Measurements from ENCODE around the gene GPC5. TPM values are rescaled to one million over a fixed set of nuclear protein-coding genes. Genes with fewer than 3 reads are reported as not detected.

Gene GPC5
- total and polyA plus RNA-seq, 4 donors = 0.51 to 22.4 (median 2.0) TPM

DNA sequence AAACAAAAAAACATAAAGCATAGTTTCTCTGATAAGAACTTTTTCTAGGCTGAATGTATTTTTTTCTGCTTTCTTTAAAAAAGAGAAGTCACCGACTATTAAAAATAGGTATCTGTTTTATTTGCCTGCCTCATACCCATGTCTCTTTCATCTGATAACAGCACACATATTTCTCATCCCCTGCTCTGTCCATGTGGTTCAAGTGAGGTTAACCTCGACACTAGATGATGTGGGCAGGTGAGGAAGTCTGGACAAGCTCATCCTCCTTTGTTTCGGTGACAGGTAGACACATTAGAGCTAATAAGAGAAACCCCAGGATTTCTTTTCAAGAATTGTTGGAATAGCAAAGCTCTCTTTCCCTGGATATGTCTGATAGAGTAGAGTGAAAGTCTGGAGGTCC lies 222.7 kb downstream of the GPC5 start:
- H3K27ac ChIP-seq (ENCODE audit: low read depth in 1 of 2, low read length in 2 of 2) = no peak overlapping the region
- no peaks in the 10 kb centered on the region for H3K9me3 ChIP-seq (ENCODE audit: control insufficient read depth in 4 of 4, low read length in 3 of 4)
- DNase-seq (ENCODE audit: low spot score) = no peak
- H3K4me3 ChIP-seq (ENCODE audit: low read depth in 1 of 3, low read length in 3 of 3) = no peak overlapping the region
- WGBS = 88% methylated on average over 3 of the region's 3 CpGs
- H3K36me3 ChIP-seq (ENCODE audit: control insufficient read depth in 4 of 4, insufficient read depth in 3 of 4, low read depth in 1 of 4, low read length in 3 of 4) = no peaks in the 10 kb centered on the region
- TF ChIP-seq, protein P1, sequence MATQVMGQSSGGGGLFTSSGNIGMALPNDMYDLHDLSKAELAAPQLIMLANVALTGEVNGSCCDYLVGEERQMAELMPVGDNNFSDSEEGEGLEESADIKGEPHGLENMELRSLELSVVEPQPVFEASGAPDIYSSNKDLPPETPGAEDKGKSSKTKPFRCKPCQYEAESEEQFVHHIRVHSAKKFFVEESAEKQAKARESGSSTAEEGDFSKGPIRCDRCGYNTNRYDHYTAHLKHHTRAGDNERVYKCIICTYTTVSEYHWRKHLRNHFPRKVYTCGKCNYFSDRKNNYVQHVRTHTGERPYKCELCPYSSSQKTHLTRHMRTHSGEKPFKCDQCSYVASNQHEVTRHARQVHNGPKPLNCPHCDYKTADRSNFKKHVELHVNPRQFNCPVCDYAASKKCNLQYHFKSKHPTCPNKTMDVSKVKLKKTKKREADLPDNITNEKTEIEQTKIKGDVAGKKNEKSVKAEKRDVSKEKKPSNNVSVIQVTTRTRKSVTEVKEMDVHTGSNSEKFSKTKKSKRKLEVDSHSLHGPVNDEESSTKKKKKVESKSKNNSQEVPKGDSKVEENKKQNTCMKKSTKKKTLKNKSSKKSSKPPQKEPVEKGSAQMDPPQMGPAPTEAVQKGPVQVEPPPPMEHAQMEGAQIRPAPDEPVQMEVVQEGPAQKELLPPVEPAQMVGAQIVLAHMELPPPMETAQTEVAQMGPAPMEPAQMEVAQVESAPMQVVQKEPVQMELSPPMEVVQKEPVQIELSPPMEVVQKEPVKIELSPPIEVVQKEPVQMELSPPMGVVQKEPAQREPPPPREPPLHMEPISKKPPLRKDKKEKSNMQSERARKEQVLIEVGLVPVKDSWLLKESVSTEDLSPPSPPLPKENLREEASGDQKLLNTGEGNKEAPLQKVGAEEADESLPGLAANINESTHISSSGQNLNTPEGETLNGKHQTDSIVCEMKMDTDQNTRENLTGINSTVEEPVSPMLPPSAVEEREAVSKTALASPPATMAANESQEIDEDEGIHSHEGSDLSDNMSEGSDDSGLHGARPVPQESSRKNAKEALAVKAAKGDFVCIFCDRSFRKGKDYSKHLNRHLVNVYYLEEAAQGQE (IDR thresholded peaks at IDR 0.05) = no peak
- TF ChIP-seq HNF4G (IDR thresholded peaks at IDR 0.05) (no peak), EGR1 (IDR thresholded peaks at IDR 0.05; ENCODE audit: low read depth in 2 of 2) (no peak), TAF1 (conservative IDR thresholded peaks at IDR 0.05) (no peak), NR2F2 (IDR thresholded peaks at IDR 0.05) (no peak), FOXA1 (IDR thresholded peaks at IDR 0.05) (no peak), JUND (IDR thresholded peaks at IDR 0.05) (no peak), RAD21 (IDR thresholded peaks at IDR 0.05) (no peak), YY1 (IDR thresholded peaks at IDR 0.05) (no peak), SP1 (IDR thresholded peaks at IDR 0.05) (no peak)
- TF ChIP-seq, protein P2, sequence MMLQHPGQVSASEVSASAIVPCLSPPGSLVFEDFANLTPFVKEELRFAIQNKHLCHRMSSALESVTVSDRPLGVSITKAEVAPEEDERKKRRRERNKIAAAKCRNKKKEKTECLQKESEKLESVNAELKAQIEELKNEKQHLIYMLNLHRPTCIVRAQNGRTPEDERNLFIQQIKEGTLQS (IDR thresholded peaks at IDR 0.05) = no peak
- TF ChIP-seq, protein P3, sequence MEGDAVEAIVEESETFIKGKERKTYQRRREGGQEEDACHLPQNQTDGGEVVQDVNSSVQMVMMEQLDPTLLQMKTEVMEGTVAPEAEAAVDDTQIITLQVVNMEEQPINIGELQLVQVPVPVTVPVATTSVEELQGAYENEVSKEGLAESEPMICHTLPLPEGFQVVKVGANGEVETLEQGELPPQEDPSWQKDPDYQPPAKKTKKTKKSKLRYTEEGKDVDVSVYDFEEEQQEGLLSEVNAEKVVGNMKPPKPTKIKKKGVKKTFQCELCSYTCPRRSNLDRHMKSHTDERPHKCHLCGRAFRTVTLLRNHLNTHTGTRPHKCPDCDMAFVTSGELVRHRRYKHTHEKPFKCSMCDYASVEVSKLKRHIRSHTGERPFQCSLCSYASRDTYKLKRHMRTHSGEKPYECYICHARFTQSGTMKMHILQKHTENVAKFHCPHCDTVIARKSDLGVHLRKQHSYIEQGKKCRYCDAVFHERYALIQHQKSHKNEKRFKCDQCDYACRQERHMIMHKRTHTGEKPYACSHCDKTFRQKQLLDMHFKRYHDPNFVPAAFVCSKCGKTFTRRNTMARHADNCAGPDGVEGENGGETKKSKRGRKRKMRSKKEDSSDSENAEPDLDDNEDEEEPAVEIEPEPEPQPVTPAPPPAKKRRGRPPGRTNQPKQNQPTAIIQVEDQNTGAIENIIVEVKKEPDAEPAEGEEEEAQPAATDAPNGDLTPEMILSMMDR (IDR thresholded peaks at IDR 0.05; ENCODE audit: low read depth, low read length, missing input control) = no peak
- no peaks in the 10 kb centered on the region for H3K4me1 ChIP-seq (ENCODE audit: control insufficient read depth in 4 of 4, insufficient read depth in 4 of 4, low read length in 3 of 4)
- H3K9ac ChIP-seq (ENCODE audit: low read depth in 1 of 2, low read length in 2 of 2) = no peak overlapping the region
- H3K27me3 ChIP-seq (ENCODE audit: control insufficient read depth in 4 of 4, insufficient read depth in 4 of 4, low read length in 3 of 4) = no peaks in the 10 kb centered on the region

DNA sequence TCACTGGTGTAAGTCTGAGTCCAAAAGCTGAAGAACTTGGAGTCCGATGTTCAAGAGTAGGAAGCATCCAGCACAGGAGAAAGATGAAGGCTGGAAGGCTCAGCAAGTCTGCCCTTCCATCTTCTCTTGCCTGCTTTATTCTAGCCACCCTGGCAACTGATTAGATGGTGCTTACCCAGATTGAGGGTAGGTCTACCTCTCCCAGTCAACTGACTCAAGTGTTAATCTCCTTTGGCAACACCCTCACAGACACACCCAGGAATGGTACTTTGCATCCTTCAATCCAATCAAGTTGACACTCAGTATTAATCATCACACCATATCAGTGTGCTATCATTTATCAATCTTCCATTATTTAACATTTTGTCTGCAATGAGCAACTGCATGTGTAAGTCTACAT lies 223.5 kb downstream of the GPC5 start:
- Histone ChIP-seq H3K9ac (ENCODE audit: low read depth in 1 of 2, low read length in 2 of 2) (no peak overlapping the region), H3K4me1 (ENCODE audit: control insufficient read depth in 4 of 4, insufficient read depth in 4 of 4, low read length in 3 of 4) (no peaks in the 10 kb centered on the region), H3K36me3 (ENCODE audit: control insufficient read depth in 4 of 4, insufficient read depth in 3 of 4, low read depth in 1 of 4, low read length in 3 of 4) (no peaks in the 10 kb centered on the region), H3K9me3 (ENCODE audit: control insufficient read depth in 4 of 4, low read length in 3 of 4) (no peaks in the 10 kb centered on the region), H3K4me3 (ENCODE audit: low read depth in 1 of 3, low read length in 3 of 3) (no peak overlapping the region), H3K27ac (ENCODE audit: low read depth in 1 of 2, low read length in 2 of 2) (no peak overlapping the region), H3K27me3 (ENCODE audit: control insufficient read depth in 4 of 4, insufficient read depth in 4 of 4, low read length in 3 of 4) (no peaks in the 10 kb centered on the region)
- TF ChIP-seq YY1 (IDR thresholded peaks at IDR 0.05) (no peak), FOXA1 (IDR thresholded peaks at IDR 0.05) (no peak)
- TF ChIP-seq, protein P4, sequence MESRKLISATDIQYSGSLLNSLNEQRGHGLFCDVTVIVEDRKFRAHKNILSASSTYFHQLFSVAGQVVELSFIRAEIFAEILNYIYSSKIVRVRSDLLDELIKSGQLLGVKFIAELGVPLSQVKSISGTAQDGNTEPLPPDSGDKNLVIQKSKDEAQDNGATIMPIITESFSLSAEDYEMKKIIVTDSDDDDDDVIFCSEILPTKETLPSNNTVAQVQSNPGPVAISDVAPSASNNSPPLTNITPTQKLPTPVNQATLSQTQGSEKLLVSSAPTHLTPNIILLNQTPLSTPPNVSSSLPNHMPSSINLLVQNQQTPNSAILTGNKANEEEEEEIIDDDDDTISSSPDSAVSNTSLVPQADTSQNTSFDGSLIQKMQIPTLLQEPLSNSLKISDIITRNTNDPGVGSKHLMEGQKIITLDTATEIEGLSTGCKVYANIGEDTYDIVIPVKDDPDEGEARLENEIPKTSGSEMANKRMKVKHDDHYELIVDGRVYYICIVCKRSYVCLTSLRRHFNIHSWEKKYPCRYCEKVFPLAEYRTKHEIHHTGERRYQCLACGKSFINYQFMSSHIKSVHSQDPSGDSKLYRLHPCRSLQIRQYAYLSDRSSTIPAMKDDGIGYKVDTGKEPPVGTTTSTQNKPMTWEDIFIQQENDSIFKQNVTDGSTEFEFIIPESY (IDR thresholded peaks at IDR 0.05) = no peak
- no peak for DNase-seq (ENCODE audit: low spot score)
- 94% methylated on average over 1 of the region's 1 CpG for WGBS
